K562 (cell line): ENCODE measurements around the gene TMEM88. TPM values are rescaled to one million over a fixed set of nuclear protein-coding genes. Genes with fewer than 3 reads are reported as not detected.

ENCODE experiments used
- ARID4B ChIP-seq: sonication (generic); formaldehyde crosslinking; IDR thresholded peaks from 2 replicates; pipeline ENCODE4 v1.8.0; 2022; ENCODE audit warnings: mild to moderate bottlenecking, missing genetic modification reagents
- FOSL1 ChIP-seq: fragments of 200-800 bp; sonication (Bioruptor generic); conservative IDR thresholded peaks from 2 replicates; pipeline ENCODE4 v1.6.1; 2016; ENCODE audit warnings: missing genetic modification characterization, missing compliant biosample characterization
- JUN ChIP-seq, 2 experiments: sonication (generic) in 1 of 2; formaldehyde crosslinking in 1 of 2; IDR thresholded peaks; 2 replicates each; pipeline versions ENCODE4 v1.6.1 to v1.8.0; 2012 to 2022; ENCODE audit warnings: borderline replicate concordance in 2 of 2, mild to moderate bottlenecking in 2 of 2, improper control_type of control experiment in 1 of 2, low read depth in 1 of 2, low read length in 1 of 2, missing genetic modification reagents in 1 of 2
- POLR2A ChIP-seq: fragments of 450-650 bp; conservative IDR thresholded peaks from 2 replicates; pipeline ENCODE4 v1.6.1; 2016
- POLR2B ChIP-seq: fragments of 450-650 bp; IDR thresholded peaks from 2 replicates; pipeline ENCODE4 v1.6.1; 2018; ENCODE audit warnings: low read depth; ENCODE audit not compliant: partially characterized antibody
- POLR2G ChIP-seq: fragments of 200-400 bp; formaldehyde crosslinking; IDR thresholded peaks from 2 replicates; pipeline ENCODE4 v1.6.1; 2017; ENCODE audit warnings: low read depth, mild to moderate bottlenecking, antibody characterized with exemption, low read length, moderate library complexity
- RBM22 ChIP-seq: fragments of 200-400 bp; formaldehyde crosslinking; IDR thresholded peaks from 2 replicates; pipeline ENCODE4 v1.6.1; 2018; ENCODE audit warnings: low read length, low read depth; ENCODE audit not compliant: poor library complexity, severe bottlenecking
- TFE3 ChIP-seq: fragments of 450-650 bp; formaldehyde crosslinking; IDR thresholded peaks from 2 replicates; pipeline ENCODE4 v1.4.0; 2020; ENCODE audit warnings: mild to moderate bottlenecking, mixed read lengths
- ZNF263 ChIP-seq: sonication (generic); formaldehyde crosslinking; IDR thresholded peaks from 2 replicates; pipeline ENCODE4 v1.8.0; 2022; ENCODE audit warnings: mild to moderate bottlenecking, missing genetic modification reagents, borderline replicate concordance
- ZNF3 ChIP-seq: fragments of 250-450 bp; sonication (Bioruptor Pico); IDR thresholded peaks from 2 replicates; pipeline ENCODE4 v1.5.0; 2021; ENCODE audit warnings: mild to moderate bottlenecking, moderate library complexity
- ZNF398 ChIP-seq: fragments of 250-450 bp; sonication (Bioruptor Pico); IDR thresholded peaks from 2 replicates; pipeline ENCODE4 v1.8.0; 2021; ENCODE audit warnings: moderate library complexity, mild to moderate bottlenecking, inconsistent platforms
- ZNF592 ChIP-seq: fragments of 450-650 bp; IDR thresholded peaks from 2 replicates; pipeline ENCODE4 v1.6.1; 2017; ENCODE audit warnings: antibody characterized with exemption, mild to moderate bottlenecking
- polyA plus RNA-seq, 8 experiments: library from polyadenylated mRNA; depleted of rRNA in 4 of 8; stranded (reverse) in 5 of 8; unstranded in 3 of 8; fragments of >200 nt; fragmentation: Nextera tagmentation in 2 of 8; fragmentation: Illumina TruSeq in 1 of 8; extraction: Ambion mirVana in 2 of 8; extraction: Trizol in 1 of 8; gene quantifications; 2 replicates each; pipeline versions ENCODE4 v1.2.1 to v1.2.3, GENCODE V29; 2011 to 2014; ENCODE audit warnings: inconsistent platforms in 1 of 8, missing spikeins in 1 of 8
- total RNA-seq, 7 experiments: library from RNA; depleted of rRNA in 6 of 7; stranded (reverse); fragments of >200 nt in 6 of 7; fragmentation: Illumina TruSeq in 2 of 7; extraction: Trizol in 2 of 7; gene quantifications; 2 replicates each; pipeline versions ENCODE4 v1.2.1 to v1.2.3, GENCODE V29; 2011 to 2021; ENCODE audit warnings: low replicate concordance in 1 of 7

Gene TMEM88
- total and polyA plus RNA-seq, 9 of the 15 experiments (the other 6 are each of a cell fraction or from before 2014, with no cell fraction given), result 0.10 to 1.4 (median 0.36) TPM; not detected in 3

GRCh38 chr17:7885367-7886226 lies 30.7 kb downstream of the TMEM88 start (continued):
- TF ChIP-seq ZNF592, result peak; percentile 36; the same call in 1 of the 2 replicates
- peak; percentile 73 for TF ChIP-seq POLR2G
- TF ChIP-seq POLR2B, result peak; percentile 42
- TF ChIP-seq ZNF3 (CRISPR knock-in tag), result no peak
- TF ChIP-seq FOSL1 (tag), result peak; percentile 34; the same call in 1 of the 2 replicates
- TF ChIP-seq ZNF398 (CRISPR knock-in tag), result no peak
- peak; percentile 74 for TF ChIP-seq ARID4B
- no peak for TF ChIP-seq TFE3 (CRISPR knock-in tag)
- TF ChIP-seq RBM22, result no peak
- no peak for TF ChIP-seq JUN (IDR thresholded peaks at IDR 0.05; ENCODE audit: borderline replicate concordance, low read depth, low read length)
- TF ChIP-seq JUN (CRISPR knock-in tag; IDR thresholded peaks at IDR 0.05; ENCODE audit: borderline replicate concordance), result no peak
- TF ChIP-seq POLR2A, result peak; percentile 74
- no peak for TF ChIP-seq ZNF263
